ENCODE measurements around the gene LANCL2.

DNA sequence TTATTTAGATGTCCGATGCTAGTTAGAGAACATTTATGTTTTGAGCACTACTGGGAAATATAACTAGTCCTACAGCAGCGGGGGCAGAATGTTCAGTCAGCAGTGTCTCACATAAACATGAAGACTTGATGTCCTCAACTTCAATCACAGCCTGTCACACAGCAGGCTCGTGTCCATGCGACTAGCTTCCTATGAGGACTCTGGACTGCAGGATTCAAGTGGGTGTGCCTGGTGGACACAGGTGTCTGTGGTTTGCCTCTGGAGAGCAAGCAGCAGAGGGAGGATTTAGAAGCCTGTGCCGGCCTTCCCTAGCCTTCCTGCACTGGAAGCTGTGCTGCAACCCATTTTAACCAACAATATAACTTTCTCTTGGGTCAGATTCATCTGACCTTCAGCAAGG is 30.0 kb upstream of the LANCL2 start:
- TF ChIP-seq POLR2AphosphoS5 (IDR thresholded peaks at IDR 0.05; ENCODE audit: low read depth, low read length), result no peak
- TF ChIP-seq POLR2A (IDR thresholded peaks at IDR 0.05; ENCODE audit: low read depth, low read length), result no peak
- TF ChIP-seq TAF1 (IDR thresholded peaks at IDR 0.05; ENCODE audit: borderline replicate concordance, low read depth, low read length), result no peak
